GM21381 (cell line): ENCODE measurements around the gene LKAAEAR1.
A peak's percentile ranks its signal among the peaks of the same experiment; 100 is the strongest.

ENCODE experiments used
- ATAC-seq: cut with Tn5 transposase; IDR thresholded peaks from one replicate; pipeline ENCODE4 v1.9.1; 2021; ENCODE audit warnings: mild to moderate bottlenecking, moderate library complexity; ENCODE audit not compliant: unreplicated experiment

Gene LKAAEAR1

DNA sequence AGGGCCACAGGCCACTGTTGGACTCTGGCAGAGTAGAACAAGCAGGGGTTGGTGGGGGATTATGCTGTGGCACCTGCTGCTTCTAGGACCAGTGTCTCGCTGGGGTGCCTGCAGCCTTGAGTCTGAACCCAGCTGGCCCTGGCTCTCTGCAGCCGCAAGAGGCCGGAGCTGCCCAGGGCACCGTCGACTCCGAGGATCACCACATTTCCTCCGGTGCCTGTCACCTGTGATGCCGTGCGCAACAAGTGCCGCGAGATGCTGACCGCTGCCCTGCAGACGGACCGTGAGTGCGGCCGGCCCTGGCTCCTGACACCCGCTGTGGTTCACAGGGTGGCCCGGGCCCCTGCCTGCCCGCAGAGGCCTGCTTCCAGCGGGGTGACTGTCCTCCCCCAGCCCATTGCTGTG is 15.0 kb downstream of the LKAAEAR1 start:
- no peak for ATAC-seq

DNA sequence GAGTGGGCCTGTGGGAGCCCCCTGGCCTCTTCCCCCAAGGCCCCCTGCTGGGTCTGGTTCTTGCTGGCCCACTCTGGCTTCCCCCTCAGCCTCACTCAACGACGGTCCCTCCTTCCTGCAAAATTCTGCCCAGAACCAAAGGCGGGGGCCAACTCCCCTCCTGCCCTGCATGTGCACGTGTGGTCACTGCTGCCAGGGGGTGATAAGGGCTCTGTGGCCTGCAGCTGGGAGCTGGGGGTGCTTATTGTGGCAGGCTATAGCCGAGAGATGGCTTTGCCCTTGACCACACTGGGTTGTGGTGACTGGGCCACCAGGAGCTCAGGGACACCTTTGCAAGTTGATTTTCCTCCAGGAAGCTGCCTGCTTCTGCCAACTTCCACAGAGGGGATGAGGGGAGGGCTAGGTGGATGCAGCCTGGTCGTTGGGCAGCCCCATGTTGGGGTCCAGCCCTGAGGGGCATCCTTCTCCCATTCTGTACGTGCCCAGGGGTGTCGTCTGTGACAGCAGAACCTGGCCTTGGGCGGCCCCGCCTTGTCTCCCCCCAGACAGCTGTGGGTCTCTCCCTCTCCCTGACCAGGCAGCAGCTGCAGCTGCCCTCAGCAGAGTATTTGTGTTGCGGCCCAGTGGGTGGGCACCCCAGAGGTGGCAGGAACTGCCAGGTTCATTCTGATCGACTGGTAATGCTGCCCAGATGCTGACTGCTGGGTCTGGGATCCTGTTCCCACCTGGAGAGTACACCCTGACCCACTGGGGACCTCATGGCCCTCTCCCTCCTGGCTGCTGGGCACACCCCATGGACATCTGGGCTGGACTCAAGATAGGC is 15.6 kb downstream of the LKAAEAR1 start:
- no peak for ATAC-seq

DNA sequence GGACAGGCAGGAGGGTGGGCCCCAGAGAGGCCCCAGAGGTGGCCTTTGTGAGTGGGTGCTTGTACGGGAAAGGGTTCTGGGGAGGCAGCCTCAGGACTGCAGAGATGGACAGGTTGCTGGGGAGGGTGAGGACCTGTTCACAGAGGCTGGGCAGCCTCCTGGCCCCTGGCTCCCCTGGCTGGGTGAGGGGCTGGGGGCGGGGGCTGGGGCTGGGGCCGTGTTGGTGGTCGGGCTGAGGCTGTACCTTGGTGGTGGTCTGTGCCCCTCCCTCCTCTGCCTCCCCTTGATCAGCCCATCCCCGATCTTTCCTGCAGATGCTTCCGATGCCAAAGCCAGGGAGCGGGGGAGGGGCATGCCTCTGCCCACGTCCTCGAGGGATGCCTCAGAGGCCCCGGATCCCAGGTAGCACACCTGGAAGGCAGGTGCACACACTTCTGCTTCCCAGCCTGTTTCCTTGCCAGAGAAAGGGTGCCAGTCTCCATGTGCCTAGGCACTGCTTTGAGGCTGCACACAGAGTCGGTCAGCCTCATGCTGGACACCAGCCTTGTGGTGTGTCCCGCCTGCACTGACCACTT is 16.4 kb downstream of the LKAAEAR1 start:
- no peak for ATAC-seq

DNA sequence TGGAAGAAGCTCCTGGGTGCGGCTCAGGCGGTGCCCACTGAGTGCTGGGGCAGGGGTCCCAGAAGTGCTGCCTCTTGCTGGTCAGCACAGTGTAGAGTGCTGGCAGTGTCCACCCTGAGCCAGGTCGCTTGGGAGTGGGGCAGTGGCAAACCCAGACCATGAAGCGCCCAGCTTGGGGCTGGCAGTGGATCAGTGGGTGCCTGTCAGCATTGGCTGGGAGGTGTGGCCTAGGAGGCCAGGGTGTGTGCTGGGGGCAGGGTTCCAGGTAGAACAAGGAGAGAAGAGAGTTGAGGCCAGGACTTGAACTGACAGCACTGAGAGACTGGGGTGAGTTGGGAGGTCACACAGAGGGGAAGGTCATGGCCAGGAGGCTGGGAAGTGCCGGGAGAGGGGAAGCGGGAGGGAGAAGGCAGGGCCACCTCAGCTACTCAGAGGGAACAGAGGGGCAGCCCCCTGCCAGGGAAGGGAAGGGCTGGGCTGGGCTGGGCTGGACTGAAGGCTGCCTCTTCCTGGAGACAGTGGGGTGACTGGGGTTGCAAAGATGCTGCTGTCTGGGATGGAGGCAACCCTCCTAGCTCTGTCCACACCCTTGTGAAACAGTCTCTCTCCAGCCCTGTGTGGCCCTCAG is 17.1 kb downstream of the LKAAEAR1 start:
- no peak for ATAC-seq

DNA sequence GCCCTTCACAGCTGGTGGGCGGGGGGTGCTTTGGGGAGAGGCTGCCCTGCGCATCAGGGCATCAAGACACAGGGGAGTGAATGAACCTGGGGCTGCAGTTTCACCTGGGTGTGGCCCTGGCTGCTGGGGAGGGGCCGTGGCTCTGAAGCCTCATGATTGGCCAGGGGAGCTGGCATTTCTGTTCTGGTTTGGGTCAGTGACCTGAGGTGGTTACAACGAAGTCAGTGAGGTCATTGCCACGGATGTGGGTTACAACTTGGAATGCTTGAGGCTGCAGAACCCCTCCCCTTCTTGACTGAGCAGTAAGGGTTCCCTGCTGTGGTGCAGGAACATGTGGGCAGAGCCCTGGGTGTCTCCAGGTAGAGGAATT is 18.2 kb downstream of the LKAAEAR1 start:
- ATAC-seq: peak; percentile 46

DNA sequence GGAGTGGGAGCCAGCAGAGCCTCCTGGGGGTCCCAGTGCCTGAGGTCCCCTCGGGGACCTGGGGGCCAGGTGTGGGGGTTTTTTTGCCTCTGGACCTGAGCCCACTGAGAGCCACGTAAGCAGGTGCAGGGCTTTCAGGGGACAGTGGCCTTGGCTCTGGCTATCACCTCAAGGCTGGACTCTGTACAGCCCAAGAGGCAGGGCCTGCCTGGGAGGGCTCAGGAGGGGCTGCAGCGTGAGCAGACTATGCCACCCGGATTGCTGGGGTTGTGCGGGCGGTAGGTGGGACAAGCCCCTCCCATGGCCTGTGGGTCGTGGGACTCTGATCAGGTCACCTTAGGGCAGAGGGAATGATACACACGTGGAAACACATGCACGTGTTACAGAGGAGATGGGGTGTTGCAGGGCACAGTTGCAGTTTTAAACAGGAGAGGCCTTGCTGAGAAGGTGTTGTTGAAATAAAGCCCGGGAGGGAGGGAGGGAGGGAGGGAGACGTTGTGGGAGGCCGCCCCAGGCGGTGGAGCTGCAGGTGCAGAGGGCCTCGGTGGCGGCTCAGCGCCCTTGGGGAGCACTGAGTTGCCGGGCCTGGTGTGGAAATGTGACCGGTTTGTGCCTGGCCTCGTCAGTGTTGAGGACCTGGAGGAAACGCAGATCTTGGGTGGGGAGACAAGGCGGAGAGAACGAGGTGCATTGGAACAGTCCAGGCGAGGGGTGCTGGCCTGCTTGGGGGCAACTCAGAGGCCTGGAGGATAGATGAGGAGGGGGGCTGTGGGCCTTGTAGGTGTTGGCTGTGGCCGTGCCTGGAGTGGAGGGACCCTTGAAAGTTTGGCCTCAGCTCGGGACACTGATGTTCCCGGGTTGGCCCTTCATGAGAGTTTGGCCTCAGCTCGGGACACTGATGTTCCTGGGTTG is 18.9 kb downstream of the LKAAEAR1 start:
- no peak for ATAC-seq

DNA sequence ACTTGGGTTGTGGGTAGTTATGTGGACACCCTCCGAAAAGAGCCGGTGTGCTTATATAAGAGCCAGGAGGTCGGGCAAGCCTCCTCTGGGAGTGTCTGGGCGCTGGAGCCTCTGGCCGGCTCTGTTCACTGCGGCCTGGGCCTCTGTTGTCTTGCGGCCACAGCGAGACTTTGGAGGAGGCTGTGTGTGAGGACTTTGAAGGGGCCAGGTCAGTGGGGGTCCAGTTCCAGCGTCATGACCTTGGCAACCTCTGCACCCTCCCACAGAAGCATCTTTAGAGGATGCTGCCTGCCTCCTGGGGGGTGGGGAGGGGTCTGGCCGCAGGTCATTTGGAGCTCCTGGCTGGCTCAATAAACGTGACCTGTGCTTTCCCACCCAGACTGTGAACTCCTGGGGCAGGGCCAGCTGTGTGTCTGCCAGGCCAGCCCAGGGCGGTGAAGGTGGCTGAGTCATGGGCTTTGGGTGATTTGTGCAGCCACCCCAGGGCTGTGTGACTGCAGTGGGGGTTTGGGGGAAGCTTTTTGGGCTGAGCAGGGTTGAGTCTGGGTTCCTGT is 20.0 kb downstream of the LKAAEAR1 start:
- no peak for ATAC-seq

DNA sequence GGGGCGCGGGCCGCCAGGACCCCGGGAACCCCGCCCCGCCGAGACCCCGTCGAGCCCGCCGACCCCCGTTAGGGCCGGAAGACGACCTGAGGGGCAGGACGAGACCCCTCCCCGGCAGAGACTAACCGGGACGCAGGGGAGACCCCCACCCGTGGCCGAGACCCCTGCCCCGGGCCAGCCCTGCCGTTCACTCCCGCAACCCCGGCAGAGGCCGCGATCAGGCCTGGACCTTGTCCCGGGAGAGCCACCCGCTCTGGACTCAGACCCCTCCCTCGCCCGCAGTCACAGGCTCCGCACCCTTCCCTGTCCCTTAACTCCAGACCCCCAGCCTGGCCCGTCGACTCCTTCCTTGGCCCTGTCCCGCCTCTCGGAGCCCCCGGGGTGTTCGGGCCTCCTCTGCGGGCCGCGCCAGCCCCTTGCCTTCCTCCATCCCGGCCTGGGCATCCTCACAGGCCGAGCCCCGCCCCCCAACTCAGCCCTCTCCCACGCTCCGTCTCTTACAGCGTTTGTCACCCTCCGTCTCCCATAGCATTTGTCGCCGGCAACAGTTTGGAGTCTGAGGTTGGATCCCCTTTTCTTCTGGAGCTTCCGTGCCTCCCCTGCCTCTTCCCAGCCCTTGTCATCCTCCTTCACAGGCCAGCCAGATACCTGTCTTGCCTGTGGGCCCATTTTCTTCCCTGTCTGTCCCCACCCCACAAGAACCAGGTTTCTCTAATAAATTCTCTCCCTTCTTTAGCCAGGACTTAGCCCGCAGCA is 20.6 kb downstream of the LKAAEAR1 start:
- no peak for ATAC-seq

DNA sequence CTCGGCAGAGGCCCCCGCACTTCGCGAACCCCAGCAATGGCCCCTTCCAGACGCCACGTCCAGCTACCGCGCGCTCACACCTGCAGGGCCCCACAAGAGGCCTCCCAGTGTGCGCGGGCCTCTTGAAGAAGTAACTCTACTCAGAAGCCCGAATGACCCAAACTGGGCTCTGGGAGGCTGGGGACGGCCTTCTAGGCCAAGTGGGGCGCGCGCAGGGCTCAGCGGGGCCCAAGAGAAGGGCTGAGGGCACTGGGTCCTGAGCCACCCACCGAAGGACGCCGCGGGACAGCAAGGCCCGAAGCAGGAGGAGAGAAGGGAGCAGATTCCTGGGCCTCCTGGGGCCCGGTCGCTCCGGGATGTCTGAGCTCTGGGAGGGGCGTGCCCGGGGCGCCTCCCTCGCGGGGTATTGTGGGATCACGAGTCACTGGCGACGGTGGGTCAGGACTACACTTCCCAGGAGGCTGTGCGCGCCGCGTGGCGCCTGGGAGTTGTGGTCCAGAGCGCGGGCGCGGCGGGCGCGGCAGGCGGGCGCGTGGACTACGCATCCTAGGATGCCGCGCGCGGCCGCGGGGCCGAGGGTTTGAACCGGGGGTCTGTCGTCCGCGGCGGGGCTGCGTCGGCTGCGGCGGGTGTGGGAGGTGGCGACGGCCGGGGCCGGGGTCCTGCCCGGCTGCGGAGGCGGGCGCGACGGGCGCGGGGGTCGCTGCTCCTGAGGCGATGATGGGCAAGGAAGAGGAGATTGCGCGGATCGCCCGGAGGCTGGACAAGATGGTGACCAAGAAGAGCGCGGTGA is 21.4 kb downstream of the LKAAEAR1 start, which contains the start of gene TCEA2:
Gene TCEA2, plus strand, starts transcription at position 603 of the 793 bp plus-strand sequence. Its CDS starts 115 bp downstream, at position 718.
- ATAC-seq: peak; percentile 74

DNA sequence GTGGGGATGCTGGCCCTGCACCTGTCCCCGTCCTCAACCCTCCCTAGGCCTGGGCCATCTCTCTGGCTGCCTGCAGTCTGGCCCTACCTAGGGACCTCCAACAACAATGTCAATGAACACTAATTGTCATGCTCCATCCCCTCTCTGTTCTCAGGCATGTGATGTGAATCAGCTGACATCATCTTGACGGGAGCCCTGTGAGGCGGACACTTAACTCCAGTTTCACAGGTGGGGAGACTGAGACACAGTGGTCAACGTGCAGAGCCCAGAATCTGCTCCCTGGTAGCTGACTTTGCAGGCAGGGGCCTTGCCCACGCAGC is 22.0 kb downstream of the LKAAEAR1 start:
- ATAC-seq: no peak

DNA sequence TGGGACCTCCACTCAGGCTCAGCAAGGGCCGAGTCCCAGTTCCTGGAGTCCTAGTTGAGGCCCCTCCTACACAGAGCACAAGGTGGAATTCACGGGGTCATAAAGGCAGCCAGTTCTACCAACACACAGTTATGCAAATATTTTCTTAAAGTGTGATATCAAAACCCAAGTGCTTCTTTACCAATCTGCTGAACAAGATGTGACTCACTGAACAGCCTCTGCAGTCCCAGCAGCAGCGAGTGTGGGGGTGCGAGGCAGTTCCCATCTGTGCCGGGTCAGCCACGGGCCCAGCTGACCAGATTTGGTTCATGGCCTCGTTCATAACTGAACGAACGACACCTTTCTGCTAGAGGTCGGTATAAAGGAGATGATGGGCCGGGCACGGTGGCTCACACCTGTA is 25.7 kb downstream of the LKAAEAR1 start:
- ATAC-seq: no peak

DNA sequence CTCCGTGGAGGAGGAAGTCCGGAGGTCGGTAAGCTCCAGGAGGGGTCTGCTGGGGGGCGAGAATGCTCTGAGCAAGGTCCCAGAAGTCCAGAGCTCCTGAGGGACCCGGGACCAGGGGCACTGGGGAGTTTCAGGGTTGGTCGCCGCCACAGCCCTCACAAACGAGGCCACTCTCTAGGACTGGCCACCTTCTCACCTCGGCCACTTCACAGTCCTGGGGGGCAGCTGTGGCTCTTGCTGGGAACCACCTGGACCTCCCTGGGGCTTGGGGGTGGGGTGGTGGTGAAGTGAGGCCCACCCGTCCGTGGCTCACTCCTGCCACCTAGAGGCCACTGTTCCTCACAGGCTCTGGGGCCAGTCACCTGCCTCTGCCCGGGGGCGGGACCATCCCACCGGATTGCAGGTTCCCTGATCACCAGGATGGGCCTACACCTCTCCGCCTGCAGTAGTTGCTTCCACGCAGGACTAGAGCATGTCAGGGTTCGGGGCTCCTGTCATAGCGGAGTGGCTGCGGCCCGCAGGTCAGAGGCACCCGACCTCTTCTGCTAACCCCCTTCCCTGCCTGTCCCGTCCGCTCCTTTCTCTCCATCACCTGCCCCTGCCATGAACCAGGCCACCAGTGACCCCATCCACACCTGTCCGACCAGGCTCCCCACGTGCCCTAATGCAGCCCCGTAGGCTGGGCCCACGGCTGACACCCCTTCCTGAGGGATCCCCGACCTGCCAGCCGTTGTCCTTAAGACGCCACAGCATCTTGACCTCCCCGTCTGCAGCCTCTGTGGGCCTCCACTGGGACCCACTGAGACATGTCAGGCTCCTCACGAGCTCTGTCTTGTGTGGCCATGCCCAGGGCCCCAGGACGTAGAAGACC is 26.3 kb downstream of the LKAAEAR1 start:
- no peak for ATAC-seq

DNA sequence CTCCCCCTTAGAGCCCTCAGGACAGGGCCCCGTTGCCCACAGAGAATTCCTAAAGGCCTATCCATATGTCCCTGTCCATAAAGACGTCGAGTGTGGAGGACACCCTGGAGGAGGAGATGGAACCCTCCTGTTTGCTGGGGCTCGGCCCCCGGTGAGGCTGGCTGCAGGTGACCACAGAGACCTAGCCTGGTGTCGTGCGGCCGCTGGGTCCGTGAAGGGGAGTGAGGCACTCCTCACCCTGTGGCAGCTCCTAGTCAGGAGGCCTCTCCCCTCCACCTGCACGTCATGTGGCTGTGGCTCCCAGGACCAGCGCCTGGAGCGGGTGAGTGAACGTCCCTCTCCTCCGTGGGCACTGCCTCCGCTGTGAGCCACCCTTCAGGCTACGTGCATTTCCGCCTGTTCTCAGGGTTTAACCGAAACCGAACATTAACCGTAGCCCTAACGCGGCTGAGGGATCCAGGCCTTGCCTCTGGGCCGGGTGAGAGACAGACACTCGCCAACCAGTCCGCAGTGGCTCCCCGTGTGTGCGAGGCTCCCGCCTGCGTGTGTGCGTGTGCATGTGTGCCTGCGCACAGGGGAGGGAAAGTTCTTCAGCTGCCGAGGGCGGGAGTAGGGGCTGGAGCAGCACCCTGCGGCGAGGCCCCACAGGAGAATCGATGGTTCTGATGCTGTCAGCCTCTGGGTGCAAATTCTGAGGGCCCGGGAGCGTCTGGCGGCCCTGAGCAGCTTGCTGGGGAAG is 27.1 kb downstream of the LKAAEAR1 start:
- no peak for ATAC-seq

DNA sequence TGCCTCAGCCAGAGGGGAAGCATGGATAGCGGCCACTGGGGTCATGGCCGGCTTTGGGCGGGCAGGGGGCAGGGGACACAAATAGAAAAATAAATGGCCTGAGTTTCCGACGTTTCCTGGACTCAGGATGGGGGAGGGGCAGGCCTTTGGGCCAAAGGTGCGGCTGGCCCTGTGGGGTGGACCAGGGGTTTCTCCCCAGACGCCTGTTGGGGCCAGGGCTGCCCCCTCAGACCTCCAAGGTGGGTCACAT is 27.6 kb downstream of the LKAAEAR1 start:
- no peak for ATAC-seq

DNA sequence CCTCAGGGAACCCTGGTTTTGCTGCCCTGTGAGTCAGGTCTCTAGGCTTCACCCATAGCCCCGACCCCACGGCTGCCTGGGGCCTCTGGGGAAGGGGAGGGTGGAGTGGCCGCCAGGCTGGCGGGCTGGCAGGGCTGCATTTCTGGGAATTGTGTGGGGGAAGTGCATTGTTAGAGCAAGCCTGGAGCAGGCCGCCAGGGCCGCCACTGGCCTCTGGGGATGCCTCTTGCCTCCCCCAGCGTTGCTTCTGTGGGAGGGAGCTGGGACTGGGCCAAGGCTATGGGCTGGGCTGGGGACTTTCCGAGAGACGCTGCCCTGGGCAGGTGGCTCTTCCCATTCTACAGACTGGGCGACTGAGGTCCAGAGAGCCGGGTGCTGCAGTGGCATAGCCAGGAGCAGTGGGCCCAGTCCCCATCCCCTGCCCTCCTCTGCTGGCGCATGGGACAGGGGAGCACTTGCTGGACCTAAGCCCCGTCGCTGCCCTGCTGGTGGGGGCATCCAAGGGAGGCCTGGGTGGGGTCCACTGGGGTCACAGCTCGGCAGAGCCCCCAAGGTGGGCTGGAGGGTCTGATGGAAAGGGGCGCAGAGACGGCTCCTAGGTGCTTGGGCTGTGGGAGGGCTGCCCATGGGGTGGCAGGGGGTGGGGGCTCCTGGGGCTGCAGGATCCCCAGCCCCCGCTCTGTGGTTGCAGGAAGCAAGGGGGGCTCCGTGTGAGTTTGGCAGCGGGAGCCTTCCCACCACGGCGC is 28.1 kb downstream of the LKAAEAR1 start:
- ATAC-seq: no peak

DNA sequence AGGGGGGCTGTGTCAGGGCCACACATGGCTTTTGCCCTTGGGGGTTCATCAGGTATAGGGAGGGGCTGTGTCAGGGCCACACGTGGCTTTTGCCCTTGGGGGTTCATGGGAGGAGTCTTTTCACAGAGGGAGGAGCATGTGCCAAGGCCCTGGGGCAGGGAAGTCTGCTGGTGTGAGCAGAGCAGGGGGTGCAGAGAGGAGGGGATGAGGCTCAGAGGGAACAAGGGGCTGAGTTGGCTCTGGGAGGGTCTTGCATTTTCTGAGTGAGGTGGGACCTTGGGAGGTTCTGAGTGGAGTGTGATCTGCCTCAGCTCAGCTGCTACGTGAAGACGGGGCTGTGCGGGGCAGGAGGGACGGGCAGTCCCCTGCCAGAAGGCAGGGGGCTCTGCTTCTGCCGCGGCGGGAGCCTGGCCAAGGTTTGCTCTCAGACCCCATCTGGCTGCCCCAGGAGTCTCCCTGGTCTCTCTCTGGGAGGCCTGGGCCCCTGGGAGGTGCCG is 28.8 kb downstream of the LKAAEAR1 start:
- ATAC-seq: no peak
